ENCODE measurements around the gene PYCR2. TPM values are rescaled to one million over a fixed set of nuclear protein-coding genes. Genes with fewer than 3 reads are reported as not detected.

PYCR2 gene
- polyA plus RNA-seq, 4 donors: 31.9 to 68.0 (median 36.7) TPM

DNA sequence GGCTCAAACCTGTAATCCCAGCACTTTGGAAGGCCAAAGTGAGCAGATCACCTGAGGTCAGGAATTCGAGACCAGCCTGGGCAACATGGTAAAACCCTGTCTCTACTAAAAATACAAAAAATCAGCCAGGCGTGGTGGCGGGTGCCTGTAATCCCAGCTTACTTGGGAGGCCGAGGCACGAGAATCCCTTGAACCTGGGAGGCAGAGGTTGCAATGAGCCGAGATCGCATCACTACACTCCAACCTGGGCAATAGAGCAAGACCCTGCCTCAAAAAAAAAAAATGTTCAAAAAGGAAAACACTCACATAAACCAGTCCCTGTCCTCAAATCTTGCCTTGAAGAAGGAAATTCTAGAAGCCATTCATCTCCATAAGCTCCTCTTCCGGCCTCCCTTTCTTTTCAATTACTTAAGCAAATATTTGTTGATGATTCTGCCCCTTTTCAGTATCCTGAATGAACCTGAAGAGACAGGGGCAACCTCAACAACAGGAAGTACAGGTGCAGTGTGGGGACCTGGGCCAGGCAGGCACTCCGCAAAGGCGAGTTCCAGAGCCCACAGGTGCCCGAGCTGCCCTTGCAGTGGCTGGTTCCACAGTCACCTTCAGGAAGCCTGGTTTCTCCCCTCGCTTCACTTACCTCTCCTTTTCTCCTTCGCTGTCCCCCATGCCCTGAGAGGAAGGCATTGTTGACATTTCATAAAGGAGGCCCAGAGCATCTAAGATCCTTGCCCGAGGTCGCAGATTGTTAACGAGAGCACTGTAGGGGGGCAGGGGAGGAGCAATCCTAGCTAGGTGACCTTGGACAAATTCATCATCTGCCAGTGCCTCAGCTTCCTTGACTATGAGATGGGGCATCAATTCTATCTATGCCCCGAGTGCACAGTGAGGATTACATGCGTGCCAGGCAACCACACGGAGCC is 26.2 kb downstream of the PYCR2 start:
- Histone ChIP-seq H3K9me3 (ENCODE audit: control insufficient read depth in 2 of 2, insufficient read depth in 1 of 2, low read depth in 1 of 2, low read length in 1 of 2) (no peaks in the 10 kb centered on the region), H3K4me1 (ENCODE audit: control insufficient read depth in 3 of 3, insufficient read depth in 2 of 3, low read depth in 1 of 3, low read length in 2 of 3) (peaks cover 0 to 6% (median 0%) of the 10 kb centered on the region in 3 donors), H3K4me3 (ENCODE audit: low read depth in 1 of 3, low read length in 3 of 3) (no peak overlapping the region), H3K27me3 (ENCODE audit: control insufficient read depth in 3 of 3, insufficient read depth in 3 of 3, low read length in 3 of 3) (no peaks in the 10 kb centered on the region), H3K36me3 (ENCODE audit: control insufficient read depth in 3 of 3, insufficient read depth in 2 of 3, low read depth in 1 of 3, low read length in 3 of 3) (no peaks in the 10 kb centered on the region), H3K27ac (ENCODE audit: low read depth in 1 of 3, low read length in 2 of 3) (peak overlapping the region in 1 of 3 donors; percentile 65)
- FAIRE-seq (no peak), DNase-seq (no peak)
- WGBS, 3 donors: 78 to 81% (median 81%) methylated on average over 19 of the region's 19 CpGs

GRCh38 chr1:225896937-225897549 is 27.0 kb downstream of the PYCR2 start:
- peak overlapping the region in 1 of 3 donors; percentile 65 for H3K27ac ChIP-seq (ENCODE audit: low read depth in 1 of 3, low read length in 2 of 3)
- no peaks in the 10 kb centered on the region for H3K27me3 ChIP-seq (ENCODE audit: control insufficient read depth in 3 of 3, insufficient read depth in 3 of 3, low read length in 3 of 3)
- WGBS, 3 donors: 18 to 34% (median 18%) methylated on average over 7 of the region's 7 CpGs
- no peaks in the 10 kb centered on the region for H3K9me3 ChIP-seq (ENCODE audit: control insufficient read depth in 2 of 2, insufficient read depth in 1 of 2, low read depth in 1 of 2, low read length in 1 of 2)
- no peak overlapping the region for H3K4me3 ChIP-seq (ENCODE audit: low read depth in 1 of 3, low read length in 3 of 3)
- peaks cover 0 to 6% (median 0%) of the 10 kb centered on the region in 3 donors for H3K4me1 ChIP-seq (ENCODE audit: control insufficient read depth in 3 of 3, insufficient read depth in 2 of 3, low read depth in 1 of 3, low read length in 2 of 3)
- DNase-seq: peak; percentile 57 to 77
- no peaks in the 10 kb centered on the region for H3K36me3 ChIP-seq (ENCODE audit: control insufficient read depth in 3 of 3, insufficient read depth in 2 of 3, low read depth in 1 of 3, low read length in 3 of 3)
- FAIRE-seq: no peak

DNA sequence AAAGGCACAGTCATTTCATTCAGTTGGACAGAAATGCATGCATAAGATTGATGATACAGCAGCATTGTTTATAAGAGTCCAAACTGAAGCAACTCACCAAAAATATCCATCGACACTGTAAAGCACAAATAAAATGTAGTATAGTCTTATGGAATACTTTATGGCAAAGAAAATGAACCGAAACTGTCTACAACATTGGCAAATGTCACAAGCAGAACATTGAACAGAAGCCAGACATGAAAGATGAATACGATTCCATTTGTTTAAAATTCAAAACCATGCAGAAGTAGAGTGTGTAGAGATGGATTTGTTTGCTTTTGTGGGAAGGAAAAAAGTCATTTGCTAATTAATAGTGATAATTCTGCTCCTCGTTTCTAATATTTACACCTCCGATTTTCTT is 27.6 kb downstream of the PYCR2 start:
- DNase-seq (no peak), FAIRE-seq (no peak)
- Histone ChIP-seq H3K36me3 (ENCODE audit: control insufficient read depth in 3 of 3, insufficient read depth in 2 of 3, low read depth in 1 of 3, low read length in 3 of 3) (no peaks in the 10 kb centered on the region), H3K9me3 (ENCODE audit: control insufficient read depth in 2 of 2, insufficient read depth in 1 of 2, low read depth in 1 of 2, low read length in 1 of 2) (no peaks in the 10 kb centered on the region), H3K27ac (ENCODE audit: low read depth in 1 of 3, low read length in 2 of 3) (no peak overlapping the region), H3K4me3 (ENCODE audit: low read depth in 1 of 3, low read length in 3 of 3) (no peak overlapping the region), H3K4me1 (ENCODE audit: control insufficient read depth in 3 of 3, insufficient read depth in 2 of 3, low read depth in 1 of 3, low read length in 2 of 3) (peaks cover 0 to 6% (median 0%) of the 10 kb centered on the region in 3 donors), H3K27me3 (ENCODE audit: control insufficient read depth in 3 of 3, insufficient read depth in 3 of 3, low read length in 3 of 3) (no peaks in the 10 kb centered on the region)
- 64 to 84% (median 75%) methylated on average over 5 of the region's 5 CpGs for WGBS, 3 donors

DNA sequence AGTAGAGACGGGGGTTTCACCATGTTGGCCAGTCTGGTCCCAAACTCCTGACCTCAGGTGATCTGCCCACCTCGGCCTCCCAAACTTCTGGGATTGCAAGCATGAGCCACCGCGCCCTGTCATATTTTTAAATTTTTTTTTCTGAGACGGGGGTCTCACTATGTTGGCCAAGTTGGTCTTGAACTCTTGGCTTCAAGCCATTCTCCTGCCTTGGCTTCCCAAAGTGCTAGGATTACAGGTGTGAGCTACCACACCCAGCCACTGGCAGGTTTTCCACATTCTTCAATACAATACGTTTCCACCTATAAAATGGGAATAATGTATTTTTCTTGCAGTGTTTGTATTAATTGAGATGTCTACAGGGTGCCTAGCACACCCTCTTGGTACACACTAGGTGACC is 31.7 kb downstream of the PYCR2 start:
- no peak overlapping the region for H3K27ac ChIP-seq (ENCODE audit: low read depth in 1 of 3, low read length in 2 of 3)
- no peaks in the 10 kb centered on the region for H3K9me3 ChIP-seq (ENCODE audit: control insufficient read depth in 2 of 2, insufficient read depth in 1 of 2, low read depth in 1 of 2, low read length in 1 of 2)
- FAIRE-seq (no peak), DNase-seq (no peak)
- no peak overlapping the region for H3K4me3 ChIP-seq (ENCODE audit: low read depth in 1 of 3, low read length in 3 of 3)
- H3K36me3 ChIP-seq (ENCODE audit: control insufficient read depth in 3 of 3, insufficient read depth in 2 of 3, low read depth in 1 of 3, low read length in 3 of 3): no peaks in the 10 kb centered on the region
- WGBS, 3 donors: 80 to 87% (median 87%) methylated on average over 6 of the region's 6 CpGs
- H3K27me3 ChIP-seq (ENCODE audit: control insufficient read depth in 3 of 3, insufficient read depth in 3 of 3, low read length in 3 of 3): no peaks in the 10 kb centered on the region
- peaks cover 0 to 30% (median 5%) of the 10 kb centered on the region in 3 donors for H3K4me1 ChIP-seq (ENCODE audit: control insufficient read depth in 3 of 3, insufficient read depth in 2 of 3, low read depth in 1 of 3, low read length in 2 of 3)

DNA sequence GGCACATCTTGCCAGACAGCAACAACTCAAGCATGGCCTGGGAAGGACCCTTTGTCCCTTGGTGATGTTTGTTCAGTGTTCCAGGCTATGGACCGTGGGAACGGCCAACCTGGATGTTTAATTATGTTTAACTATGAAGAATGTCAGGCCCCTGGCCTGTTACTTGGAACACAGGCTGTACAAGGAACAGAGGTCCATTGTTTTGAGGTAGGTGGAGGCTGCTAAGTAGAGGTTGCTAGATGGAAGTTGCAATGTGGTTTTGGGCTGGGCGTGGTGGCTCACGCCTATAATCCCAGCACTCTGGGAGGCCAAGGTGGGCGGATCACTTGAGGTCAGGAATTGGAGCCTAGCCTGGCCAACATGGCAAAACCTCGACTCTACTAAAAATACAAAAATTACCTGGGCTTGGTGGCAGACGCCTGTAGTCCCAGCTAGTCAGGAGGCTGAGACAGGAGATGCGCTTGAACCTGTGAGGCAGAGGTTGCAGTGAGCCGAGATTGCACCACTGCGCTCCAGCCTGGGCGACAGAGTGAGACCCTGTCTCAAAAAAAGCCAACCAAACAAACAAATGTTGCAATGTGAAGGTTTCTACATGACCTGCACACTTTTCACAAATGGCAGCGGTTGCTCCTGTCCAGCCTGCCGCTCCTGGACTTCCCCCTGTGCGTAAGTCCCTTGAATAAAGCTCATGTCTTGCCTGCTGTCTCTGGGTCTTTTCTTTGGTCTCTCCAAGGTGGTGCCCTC is 32.6 kb downstream of the PYCR2 start:
- Histone ChIP-seq H3K27me3 (ENCODE audit: control insufficient read depth in 3 of 3, insufficient read depth in 3 of 3, low read length in 3 of 3) (no peaks in the 10 kb centered on the region), H3K4me3 (ENCODE audit: low read depth in 1 of 3, low read length in 3 of 3) (no peak overlapping the region), H3K36me3 (ENCODE audit: control insufficient read depth in 3 of 3, insufficient read depth in 2 of 3, low read depth in 1 of 3, low read length in 3 of 3) (peaks cover 0 to 2% (median 0%) of the 10 kb centered on the region in 3 donors), H3K27ac (ENCODE audit: low read depth in 1 of 3, low read length in 2 of 3) (no peak overlapping the region), H3K9me3 (ENCODE audit: control insufficient read depth in 2 of 2, insufficient read depth in 1 of 2, low read depth in 1 of 2, low read length in 1 of 2) (no peaks in the 10 kb centered on the region), H3K4me1 (ENCODE audit: control insufficient read depth in 3 of 3, insufficient read depth in 2 of 3, low read depth in 1 of 3, low read length in 2 of 3) (peaks cover 0 to 28% (median 5%) of the 10 kb centered on the region in 3 donors)
- WGBS, 3 donors: 63 to 80% (median 63%) methylated on average over 14 of the region's 14 CpGs
- peak; percentile 17 to 41 for DNase-seq
- no peak for FAIRE-seq

DNA sequence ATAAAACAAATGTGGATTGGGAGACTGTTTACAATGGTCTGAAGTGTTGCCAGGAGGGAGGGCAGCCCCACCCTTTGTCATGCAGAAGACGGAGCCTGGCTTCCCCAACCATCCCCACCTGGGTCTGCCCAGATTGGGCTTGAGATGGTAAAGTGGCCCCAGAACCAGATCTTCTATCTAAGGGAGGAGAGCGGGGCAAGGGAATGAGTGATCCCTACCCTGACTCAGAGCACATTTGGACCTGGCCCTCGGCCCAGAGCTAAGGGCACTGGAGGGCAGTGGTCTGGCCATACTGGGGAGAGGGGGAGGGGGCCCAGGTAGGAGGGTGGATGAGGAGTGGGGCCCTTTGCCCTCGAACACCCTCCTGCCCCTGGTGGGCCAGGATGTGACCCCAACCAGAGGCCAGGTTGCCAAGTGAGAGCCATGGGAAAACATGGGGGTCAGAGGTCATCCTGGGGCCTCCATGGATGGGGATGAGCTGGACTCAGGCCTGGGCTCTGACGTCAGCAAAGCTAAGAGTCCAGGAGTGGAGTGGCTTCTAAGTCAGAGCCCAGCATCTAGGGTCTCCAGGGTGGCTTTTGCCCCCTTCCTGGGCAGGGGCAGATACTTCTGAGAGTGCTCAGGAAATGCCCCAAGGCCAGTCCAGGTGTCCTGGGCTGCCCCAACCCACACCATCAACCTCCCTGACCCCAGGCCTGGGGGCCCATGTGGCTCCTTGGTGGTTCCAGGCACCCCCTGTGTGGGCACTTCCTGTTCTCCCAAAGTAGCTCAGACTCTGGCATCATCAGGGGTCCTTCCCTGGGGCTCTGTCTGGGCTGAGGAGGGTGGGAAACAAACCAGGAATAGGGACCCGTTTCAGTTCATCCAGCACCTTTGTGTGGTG is 33.5 kb downstream of the PYCR2 start:
- H3K36me3 ChIP-seq (ENCODE audit: control insufficient read depth in 3 of 3, insufficient read depth in 2 of 3, low read depth in 1 of 3, low read length in 3 of 3): peaks cover 0 to 2% (median 0%) of the 10 kb centered on the region in 3 donors
- FAIRE-seq (no peak), DNase-seq (peak in 1 of 2 donors; percentile 11)
- H3K27me3 ChIP-seq (ENCODE audit: control insufficient read depth in 3 of 3, insufficient read depth in 3 of 3, low read length in 3 of 3): no peaks in the 10 kb centered on the region
- H3K4me1 ChIP-seq (ENCODE audit: control insufficient read depth in 3 of 3, insufficient read depth in 2 of 3, low read depth in 1 of 3, low read length in 2 of 3): peaks cover 0 to 28% (median 5%) of the 10 kb centered on the region in 3 donors
- no peak overlapping the region for H3K27ac ChIP-seq (ENCODE audit: low read depth in 1 of 3, low read length in 2 of 3)
- WGBS, 3 donors: 18 to 54% (median 36%) methylated on average over 6 of the region's 6 CpGs
- no peak overlapping the region for H3K4me3 ChIP-seq (ENCODE audit: low read depth in 1 of 3, low read length in 3 of 3)
- H3K9me3 ChIP-seq (ENCODE audit: control insufficient read depth in 2 of 2, insufficient read depth in 1 of 2, low read depth in 1 of 2, low read length in 1 of 2): no peaks in the 10 kb centered on the region

GRCh38 chr1:225889743-225890142 is 34.3 kb downstream of the PYCR2 start:
- H3K4me3 ChIP-seq (ENCODE audit: low read depth in 1 of 3, low read length in 3 of 3): no peak overlapping the region

More at GRCh38 chr1:225889743-225890142, 34.3 kb downstream of the PYCR2 start:
- 22 to 54% (median 40%) methylated on average over 5 of the region's 5 CpGs for WGBS, 3 donors
- H3K9me3 ChIP-seq (ENCODE audit: control insufficient read depth in 2 of 2, insufficient read depth in 1 of 2, low read depth in 1 of 2, low read length in 1 of 2): no peaks in the 10 kb centered on the region
- H3K27ac ChIP-seq (ENCODE audit: low read depth in 1 of 3, low read length in 2 of 3): peak overlapping the region in 1 of 3 donors; percentile 37
- H3K36me3 ChIP-seq (ENCODE audit: control insufficient read depth in 3 of 3, insufficient read depth in 2 of 3, low read depth in 1 of 3, low read length in 3 of 3): peaks cover 0 to 2% (median 0%) of the 10 kb centered on the region in 3 donors
- H3K27me3 ChIP-seq (ENCODE audit: control insufficient read depth in 3 of 3, insufficient read depth in 3 of 3, low read length in 3 of 3): no peaks in the 10 kb centered on the region
- DNase-seq: peak; percentile 29 to 38
- peaks cover 0 to 28% (median 5%) of the 10 kb centered on the region in 3 donors for H3K4me1 ChIP-seq (ENCODE audit: control insufficient read depth in 3 of 3, insufficient read depth in 2 of 3, low read depth in 1 of 3, low read length in 2 of 3)
- no peak for FAIRE-seq
